H54 (cell line): ENCODE data around the gene GPR137B.

Source experiments
- DNase-seq: peaks from one replicate; pipeline ENCODE4 v3.0.0; 2011; ENCODE audit warnings: low spot score, mixed read lengths; ENCODE audit not compliant: insufficient read length
- FAIRE-seq: peaks from 3 replicates; lab custom pipeline; 2011; peaks lifted over from hg19 to GRCh38; lab: Jason Lieb, UNC
- POLR2A ChIP-seq: IDR thresholded peaks from 2 replicates; pipeline ENCODE4 v1.6.1; 2011; ENCODE audit warnings: low read depth, mild to moderate bottlenecking, low read length

GPR137B gene

GRCh38 chr1:236107121-236107907 lies 35.0 kb upstream of the GPR137B start:
- FAIRE-seq (no peak), DNase-seq (no peak)
- no peak for TF ChIP-seq POLR2A

GRCh38 chr1:236108027-236108648 lies 34.2 kb upstream of the GPR137B start:
- TF ChIP-seq POLR2A, result no peak
- no peak for DNase-seq
- FAIRE-seq, result no peak

- DNase-seq, result no peak
- TF ChIP-seq POLR2A, result no peak
- FAIRE-seq, result no peak
Measured at GRCh38 chr1:236110137-236110536, 32.2 kb upstream of the GPR137B start.

GRCh38 chr1:236111527-236112331 lies 30.6 kb upstream of the GPR137B start:
- TF ChIP-seq POLR2A, result no peak
- DNase-seq (no peak), FAIRE-seq (no peak)

- TF ChIP-seq POLR2A, result no peak
- FAIRE-seq, result no peak
Measured at GRCh38 chr1:236112332-236112627, 30.1 kb upstream of the GPR137B start.

GRCh38 chr1:236113324-236114032 lies 28.9 kb upstream of the GPR137B start:
- no peak for FAIRE-seq
- no peak for TF ChIP-seq POLR2A
- no peak for DNase-seq

More at GRCh38 chr1:236112332-236112627, 30.1 kb upstream of the GPR137B start:
- no peak for DNase-seq

- no peak for FAIRE-seq
- no peak for TF ChIP-seq POLR2A
- no peak for DNase-seq
Measured at GRCh38 chr1:236114076-236114747, 28.1 kb upstream of the GPR137B start.

GRCh38 chr1:236117710-236118109 lies 24.6 kb upstream of the GPR137B start:
- TF ChIP-seq POLR2A, result no peak
- FAIRE-seq (no peak), DNase-seq (no peak)

GRCh38 chr1:236119943-236120484 lies 22.3 kb upstream of the GPR137B start:
- DNase-seq (no peak), FAIRE-seq (no peak)
- no peak for TF ChIP-seq POLR2A

GRCh38 chr1:236120721-236121153 lies 21.6 kb upstream of the GPR137B start:
- FAIRE-seq (no peak), DNase-seq (no peak)
- no peak for TF ChIP-seq POLR2A

- no peak for TF ChIP-seq POLR2A
- FAIRE-seq, result no peak
- no peak for DNase-seq
Measured at GRCh38 chr1:236122176-236122575, 20.2 kb upstream of the GPR137B start.

GRCh38 chr1:236123563-236123962 lies 18.8 kb upstream of the GPR137B start:
- DNase-seq (no peak), FAIRE-seq (no peak)
- TF ChIP-seq POLR2A, result no peak

GRCh38 chr1:236124965-236125364 lies 17.4 kb upstream of the GPR137B start:
- FAIRE-seq (no peak), DNase-seq (no peak)
- no peak for TF ChIP-seq POLR2A

- FAIRE-seq, result no peak
- no peak for TF ChIP-seq POLR2A
- DNase-seq, result no peak
Measured at GRCh38 chr1:236127045-236127444, 15.3 kb upstream of the GPR137B start.
